Activated B cell treated with CpG ODN at 0.5 μM for 24 hours (primary cell): ENCODE data around the gene BLZF1. TPM values are rescaled to one million over a fixed set of nuclear protein-coding genes. Genes with fewer than 3 reads are reported as not detected.

Source experiments
- ATAC-seq: fragments of 200-7000 bp; cut with Tn5 transposase; one replicate; pipeline ENCODE4 v1.10.0; 2021; ENCODE audit warnings: low read depth, mild to moderate bottlenecking, moderate library complexity
- CTCF ChIA-PET: fragments of 350-600 bp; sonication (Branson Sonifier 250); formaldehyde crosslinking; loops from one replicate; lab custom pipeline; 2021; ENCODE audit warnings: antibody characterized with exemption; lab: Charles Lee
- POLR2A ChIA-PET: fragments of 350-600 bp; sonication (Branson Sonifier 250); formaldehyde crosslinking; loops from one replicate; lab custom pipeline; 2021; ENCODE audit warnings: antibody characterized with exemption; lab: Charles Lee
- DNase-seq: peaks from one replicate; pipeline ENCODE4 v3.0.0; 2022
- H3K27ac Mint-ChIP-seq: one replicate; pipeline ENCODE4 v1.8.0; 2020; ENCODE audit warnings: mixed read lengths
- H3K27me3 Mint-ChIP-seq: one replicate; pipeline ENCODE4 v1.8.0; 2021; ENCODE audit warnings: mixed read lengths
- H3K36me3 Mint-ChIP-seq: one replicate; pipeline ENCODE4 v1.8.0; 2021; ENCODE audit warnings: low read depth, mixed read lengths
- H3K4me1 Mint-ChIP-seq: one replicate; pipeline ENCODE4 v1.8.0; 2021; ENCODE audit warnings: mixed read lengths
- H3K4me3 Mint-ChIP-seq: one replicate; pipeline ENCODE4 v1.8.0; 2020; ENCODE audit warnings: mild to moderate bottlenecking, mixed read lengths
- H3K9me3 Mint-ChIP-seq: one replicate; pipeline ENCODE4 v1.8.0; 2020; ENCODE audit warnings: mixed read lengths
- intact Hi-C: fragments of 100-400 bp; cut with micrococcal nuclease; formaldehyde crosslinking; loops from one replicate; pipeline ENCODE4 v1.15.1; 2024
- total RNA-seq: library from RNA; stranded (reverse); gene quantifications from 2 replicates; pipeline ENCODE4 v1.2.3, GENCODE V29; 2022
- TF ChIP-seq, protein P1 (sequence below): fragments of 200-600 bp; IDR thresholded peaks from one replicate; pipeline ENCODE4 v1.8.0; 2022; ENCODE audit warnings: antibody characterized with exemption, mild to moderate bottlenecking

BLZF1 gene
- total RNA-seq, 1 donor from 2014 or later: 14.3 TPM

DNA sequence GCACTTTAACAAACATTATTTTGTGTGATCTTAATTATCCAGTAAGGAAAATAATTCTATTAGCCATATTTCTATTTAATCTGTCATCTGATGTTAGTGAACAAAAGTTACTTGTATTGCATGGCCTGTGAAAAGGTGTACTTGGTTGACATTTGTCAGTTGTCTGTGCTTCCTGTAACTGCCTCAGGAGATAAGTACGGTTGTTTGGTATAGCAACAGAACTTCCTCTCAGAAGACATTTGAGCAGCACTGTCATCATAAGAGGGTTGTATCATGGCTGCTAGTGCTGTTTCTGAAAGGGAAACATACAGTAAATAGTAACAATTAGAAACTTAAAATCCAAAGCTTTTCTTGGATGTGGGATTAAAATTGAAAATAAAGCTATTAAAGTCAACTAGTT is 3.4 kb downstream of the BLZF1 start:
- TF ChIP-seq, protein P1, sequence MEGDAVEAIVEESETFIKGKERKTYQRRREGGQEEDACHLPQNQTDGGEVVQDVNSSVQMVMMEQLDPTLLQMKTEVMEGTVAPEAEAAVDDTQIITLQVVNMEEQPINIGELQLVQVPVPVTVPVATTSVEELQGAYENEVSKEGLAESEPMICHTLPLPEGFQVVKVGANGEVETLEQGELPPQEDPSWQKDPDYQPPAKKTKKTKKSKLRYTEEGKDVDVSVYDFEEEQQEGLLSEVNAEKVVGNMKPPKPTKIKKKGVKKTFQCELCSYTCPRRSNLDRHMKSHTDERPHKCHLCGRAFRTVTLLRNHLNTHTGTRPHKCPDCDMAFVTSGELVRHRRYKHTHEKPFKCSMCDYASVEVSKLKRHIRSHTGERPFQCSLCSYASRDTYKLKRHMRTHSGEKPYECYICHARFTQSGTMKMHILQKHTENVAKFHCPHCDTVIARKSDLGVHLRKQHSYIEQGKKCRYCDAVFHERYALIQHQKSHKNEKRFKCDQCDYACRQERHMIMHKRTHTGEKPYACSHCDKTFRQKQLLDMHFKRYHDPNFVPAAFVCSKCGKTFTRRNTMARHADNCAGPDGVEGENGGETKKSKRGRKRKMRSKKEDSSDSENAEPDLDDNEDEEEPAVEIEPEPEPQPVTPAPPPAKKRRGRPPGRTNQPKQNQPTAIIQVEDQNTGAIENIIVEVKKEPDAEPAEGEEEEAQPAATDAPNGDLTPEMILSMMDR: no peak
- Mint-ChIP-seq H3K27ac (no peak overlapping the region), H3K27me3 (no peaks in the 10 kb centered on the region), H3K9me3 (no peaks in the 10 kb centered on the region), H3K36me3 (peaks cover 33% of the 10 kb centered on the region), H3K4me3 (no peak overlapping the region), H3K4me1 (peaks cover 13% of the 10 kb centered on the region)
- DNase-seq: no peak
- POLR2A ChIA-PET: no interaction called here
- ATAC-seq: no peak
- CTCF ChIA-PET: interaction anchor here (1.0 kb wide), 1 partner anchor 1029 kb away, joined by 3 read pairs; no protein-coding TSS in a partner anchor
- intact Hi-C loops: no loop called here

DNA sequence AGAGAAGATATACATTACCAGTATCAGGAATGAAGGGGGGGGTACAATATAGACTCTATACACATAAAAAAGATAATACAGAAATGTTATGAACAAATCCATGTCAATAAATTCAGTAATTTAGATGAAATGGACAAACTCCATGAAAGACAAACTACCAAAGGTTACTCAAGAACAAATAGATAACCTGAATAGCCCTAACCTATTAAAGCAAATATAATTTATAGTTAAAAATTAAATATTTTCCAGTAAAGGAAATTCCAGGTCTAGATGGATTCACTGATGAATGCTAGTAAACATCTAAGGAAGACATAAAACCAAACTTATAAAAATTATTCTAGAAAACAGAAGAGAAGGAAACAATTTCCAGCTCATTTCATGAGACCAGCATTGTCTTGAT is 13.2 kb downstream of the BLZF1 start:
- peaks cover 53% of the 10 kb centered on the region for H3K36me3 Mint-ChIP-seq
- no peaks in the 10 kb centered on the region for H3K27me3 Mint-ChIP-seq
- CTCF ChIA-PET: no interaction called here
- H3K4me3 Mint-ChIP-seq: no peak overlapping the region
- DNase-seq: no peak
- no peaks in the 10 kb centered on the region for H3K9me3 Mint-ChIP-seq
- intact Hi-C loops: no loop called here
- TF ChIP-seq, protein P1: no peak
- POLR2A ChIA-PET: no interaction called here
- no peak for ATAC-seq
- H3K27ac Mint-ChIP-seq: no peak overlapping the region
- no peaks in the 10 kb centered on the region for H3K4me1 Mint-ChIP-seq

- DNase-seq: no peak
- H3K27me3 Mint-ChIP-seq: no peaks in the 10 kb centered on the region
- no peak for ATAC-seq
- H3K4me3 Mint-ChIP-seq: no peak overlapping the region
- intact Hi-C loops: no loop called here
- no peak overlapping the region for H3K27ac Mint-ChIP-seq
- ChIA-PET POLR2A (no interaction called here), CTCF (no interaction called here)
- peaks cover 47% of the 10 kb centered on the region for H3K36me3 Mint-ChIP-seq
- TF ChIP-seq, protein P1: no peak
- H3K9me3 Mint-ChIP-seq: no peaks in the 10 kb centered on the region
- H3K4me1 Mint-ChIP-seq: no peaks in the 10 kb centered on the region
Measured at GRCh38 chr1:169383449-169383848, 15.5 kb downstream of the BLZF1 start.

DNA sequence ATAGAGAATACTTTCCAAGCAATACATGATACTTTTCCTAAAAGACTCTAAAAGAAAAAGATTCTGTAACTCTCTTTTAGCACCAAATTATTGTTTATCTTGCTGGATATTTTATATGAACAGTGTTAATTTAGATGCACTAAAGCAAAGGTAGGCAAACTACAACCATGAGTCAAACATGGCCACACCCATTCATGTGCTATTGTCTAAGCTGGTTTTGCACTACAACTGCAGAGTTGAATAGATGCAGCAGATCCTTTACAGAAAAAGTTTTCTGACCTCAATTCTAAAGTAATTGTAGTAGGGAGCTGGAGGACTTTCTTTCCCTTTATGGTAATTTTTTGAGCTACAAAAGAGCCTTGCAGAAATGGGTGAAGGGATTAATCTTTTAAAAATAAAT is 19.4 kb downstream of the BLZF1 start:
- Mint-ChIP-seq H3K27me3 (no peaks in the 10 kb centered on the region), H3K27ac (no peak overlapping the region), H3K36me3 (peaks cover 52% of the 10 kb centered on the region), H3K4me1 (no peaks in the 10 kb centered on the region), H3K9me3 (no peaks in the 10 kb centered on the region), H3K4me3 (no peak overlapping the region)
- DNase-seq (no peak), ATAC-seq (no peak)
- intact Hi-C loops: no loop called here
- ChIA-PET CTCF (no interaction called here), POLR2A (no interaction called here)
- TF ChIP-seq, protein P1: no peak

GRCh38 chr1:169390303-169390702 is 22.3 kb downstream of the BLZF1 start:
- Mint-ChIP-seq H3K4me1 (no peaks in the 10 kb centered on the region), H3K9me3 (no peaks in the 10 kb centered on the region), H3K36me3 (peaks cover 73% of the 10 kb centered on the region), H3K4me3 (no peak overlapping the region), H3K27ac (no peak overlapping the region), H3K27me3 (no peaks in the 10 kb centered on the region)
- CTCF ChIA-PET: no interaction called here
- DNase-seq: no peak
- TF ChIP-seq, protein P1: no peak
- intact Hi-C loops: no loop called here
- POLR2A ChIA-PET: no interaction called here
- no peak for ATAC-seq
